C4-2B (cell line): Measurements from ENCODE around the gene RITA1.

Source experiments
- H3K27ac ChIP-seq: fragments of 450-650 bp; 2 replicates; pipeline ENCODE4 v1.5.1; 2017
- ZFX ChIP-seq: fragments of 450-650 bp; IDR thresholded peaks from 2 replicates; pipeline ENCODE4 v1.6.1; 2017
- TF ChIP-seq, protein P1 (sequence below): fragments of 450-650 bp; conservative IDR thresholded peaks from 2 replicates; pipeline ENCODE4 v1.5.1; 2017; ENCODE audit warnings: mild to moderate bottlenecking

RITA1 gene

DNA sequence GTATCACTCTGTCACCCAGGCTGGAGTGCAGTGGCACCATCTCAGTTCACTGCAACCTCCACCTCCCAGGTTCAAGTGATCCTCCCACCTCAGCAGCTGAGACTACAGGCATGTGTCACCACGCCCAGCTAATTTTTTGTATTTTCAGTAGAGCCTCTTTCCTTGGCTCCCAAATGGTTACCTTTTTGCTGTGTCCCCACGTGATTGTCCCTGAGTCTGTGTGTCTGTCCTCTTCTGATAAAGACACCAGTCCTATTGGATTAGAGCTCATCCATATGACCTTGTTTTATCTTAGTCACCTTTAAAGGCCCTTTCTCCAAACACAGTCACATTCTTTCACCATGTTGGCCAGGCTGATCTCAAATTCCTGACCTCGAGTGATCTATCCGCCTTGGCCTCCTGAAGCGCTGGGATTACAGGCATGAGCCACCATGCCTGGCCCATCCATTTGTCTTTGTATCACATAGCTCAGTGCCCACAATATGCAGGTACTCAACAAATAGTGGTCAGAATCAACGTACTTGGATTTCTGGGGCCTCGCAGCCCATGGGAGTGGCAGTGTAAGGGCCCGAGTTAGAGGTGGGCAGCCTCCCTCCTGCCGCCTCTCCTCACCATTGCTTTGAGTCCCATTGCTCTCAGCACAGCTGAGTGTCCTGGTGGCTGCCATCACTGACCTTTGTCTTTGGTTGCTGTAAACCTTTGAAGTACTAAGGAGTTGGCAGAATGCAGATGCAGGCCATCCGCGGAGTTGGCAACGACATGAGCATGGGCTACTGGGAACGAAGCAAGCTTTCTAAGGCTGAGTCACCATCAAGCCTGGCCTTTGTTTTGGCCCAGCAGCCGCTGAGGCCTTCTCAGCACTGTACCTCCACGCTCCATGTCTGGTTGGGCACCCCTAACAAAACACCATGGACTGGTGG lies 45.1 kb downstream of the RITA1 start:
- no peak for TF ChIP-seq ZFX
- TF ChIP-seq, protein P1, sequence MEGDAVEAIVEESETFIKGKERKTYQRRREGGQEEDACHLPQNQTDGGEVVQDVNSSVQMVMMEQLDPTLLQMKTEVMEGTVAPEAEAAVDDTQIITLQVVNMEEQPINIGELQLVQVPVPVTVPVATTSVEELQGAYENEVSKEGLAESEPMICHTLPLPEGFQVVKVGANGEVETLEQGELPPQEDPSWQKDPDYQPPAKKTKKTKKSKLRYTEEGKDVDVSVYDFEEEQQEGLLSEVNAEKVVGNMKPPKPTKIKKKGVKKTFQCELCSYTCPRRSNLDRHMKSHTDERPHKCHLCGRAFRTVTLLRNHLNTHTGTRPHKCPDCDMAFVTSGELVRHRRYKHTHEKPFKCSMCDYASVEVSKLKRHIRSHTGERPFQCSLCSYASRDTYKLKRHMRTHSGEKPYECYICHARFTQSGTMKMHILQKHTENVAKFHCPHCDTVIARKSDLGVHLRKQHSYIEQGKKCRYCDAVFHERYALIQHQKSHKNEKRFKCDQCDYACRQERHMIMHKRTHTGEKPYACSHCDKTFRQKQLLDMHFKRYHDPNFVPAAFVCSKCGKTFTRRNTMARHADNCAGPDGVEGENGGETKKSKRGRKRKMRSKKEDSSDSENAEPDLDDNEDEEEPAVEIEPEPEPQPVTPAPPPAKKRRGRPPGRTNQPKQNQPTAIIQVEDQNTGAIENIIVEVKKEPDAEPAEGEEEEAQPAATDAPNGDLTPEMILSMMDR = no peak
- no peak overlapping the region for H3K27ac ChIP-seq

DNA sequence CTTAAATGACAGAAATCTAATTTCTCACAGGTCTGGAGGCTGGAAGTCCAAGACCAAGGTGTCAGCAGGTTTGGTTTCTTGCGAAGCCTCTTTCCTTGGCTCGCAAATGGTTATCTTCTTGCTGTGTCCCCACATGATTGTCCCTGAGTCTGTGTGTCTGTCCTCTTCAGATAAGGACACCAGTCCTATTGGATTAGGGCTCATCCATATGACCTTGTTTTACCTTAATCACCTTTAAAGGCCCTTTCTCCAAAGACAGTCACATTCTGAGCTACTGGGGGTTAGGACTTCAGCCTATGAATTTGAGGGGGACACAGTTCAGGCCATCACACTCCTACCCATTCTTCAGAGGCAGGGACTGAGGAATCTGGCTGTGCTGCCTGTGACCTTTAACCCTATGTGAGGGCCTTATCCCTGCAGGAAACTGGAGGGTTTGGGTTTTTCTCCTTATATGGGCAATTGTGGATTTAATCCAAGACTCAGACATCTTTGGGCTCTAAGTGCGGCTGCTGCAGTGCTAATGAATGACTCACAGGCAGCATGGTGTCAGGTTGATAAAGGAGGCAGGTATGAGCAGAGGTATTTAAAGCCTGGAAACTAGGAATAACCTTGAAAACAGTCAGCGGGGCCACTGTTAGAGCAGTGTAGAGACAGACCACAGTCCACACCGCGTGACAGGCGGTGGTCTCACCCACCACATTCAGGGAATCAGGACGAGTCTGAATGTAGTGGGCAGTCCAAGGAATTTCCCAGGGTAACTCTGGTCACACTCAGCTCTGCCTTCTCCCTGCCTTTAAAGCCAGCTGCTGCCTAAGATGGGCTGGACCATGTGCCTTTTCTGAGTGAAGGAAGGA lies 45.9 kb downstream of the RITA1 start:
- TF ChIP-seq, protein P1 = no peak
- no peak for TF ChIP-seq ZFX
- H3K27ac ChIP-seq = no peak overlapping the region

DNA sequence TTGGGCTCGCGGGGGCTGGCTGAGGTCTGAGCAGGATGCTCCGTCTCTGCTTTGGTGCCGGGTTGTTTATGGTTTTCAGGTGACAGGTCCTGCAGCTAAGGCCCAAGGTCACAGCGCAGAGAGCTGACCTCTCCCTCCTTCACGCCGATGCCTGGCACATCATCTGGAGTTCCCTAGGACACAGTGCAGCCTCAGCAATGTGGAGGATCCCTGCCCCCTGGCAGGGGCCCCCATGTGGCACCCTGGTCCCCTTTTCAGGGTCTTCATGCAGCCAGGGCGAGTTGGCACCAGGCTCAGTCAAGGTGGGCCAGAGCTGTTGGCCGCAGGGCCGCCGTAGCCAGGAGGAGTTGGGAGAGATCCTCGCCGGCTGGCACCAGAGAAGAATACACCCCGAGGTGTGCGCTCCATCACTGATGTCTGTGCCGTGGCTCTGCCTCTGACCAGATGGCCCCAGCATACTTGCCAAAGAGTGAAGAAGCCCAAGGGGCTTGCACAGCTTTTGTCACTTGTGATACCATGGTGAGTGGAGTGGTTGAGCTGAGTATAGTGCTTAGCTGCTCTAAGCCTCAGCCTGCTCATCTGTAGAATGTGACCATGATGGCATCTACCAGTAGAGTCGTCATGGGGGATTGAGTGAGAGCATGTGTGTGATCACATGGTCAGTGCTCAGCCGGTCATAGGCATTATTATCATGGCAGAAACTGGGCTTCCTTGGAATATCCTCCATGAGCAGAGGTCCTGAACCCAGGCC lies 46.7 kb downstream of the RITA1 start:
- H3K27ac ChIP-seq = no peak overlapping the region
- TF ChIP-seq ZFX = no peak
- TF ChIP-seq, protein P1 = no peak

DNA sequence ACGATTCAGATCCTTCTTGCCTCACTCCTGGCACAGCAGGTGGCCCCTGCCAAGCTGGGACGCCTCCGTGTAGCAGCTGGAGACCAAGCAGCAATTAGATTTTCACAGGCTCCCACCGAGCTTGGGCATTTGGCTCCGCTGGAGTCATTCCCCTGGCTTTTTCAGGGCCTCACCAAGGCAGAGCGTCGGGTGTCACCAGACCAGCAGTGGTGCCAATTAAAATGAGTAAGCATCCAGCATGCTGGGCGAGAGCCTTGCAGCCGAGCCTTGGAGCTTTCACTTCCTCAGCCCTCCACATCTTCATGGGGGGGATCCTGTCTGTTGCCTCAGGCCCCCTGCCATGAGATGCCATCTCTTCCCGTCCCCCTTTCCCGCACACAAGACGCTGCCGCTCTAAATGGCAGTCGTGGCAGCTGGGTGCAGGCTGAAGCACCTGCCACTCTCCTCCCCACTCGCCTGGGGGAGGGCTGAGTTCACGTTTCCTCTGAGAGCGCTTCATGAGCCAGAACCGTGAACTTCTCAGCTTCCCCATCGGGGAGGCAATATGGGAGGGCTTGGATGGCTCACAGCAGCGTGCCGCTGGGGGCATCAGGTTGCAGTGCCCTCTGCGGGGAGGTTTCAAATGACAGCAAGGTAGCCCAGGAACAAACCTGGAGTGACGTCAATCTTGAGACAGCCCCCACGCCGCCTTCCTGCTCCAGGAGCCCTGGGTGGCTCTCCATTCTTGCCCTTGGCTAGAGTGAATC lies 47.5 kb downstream of the RITA1 start:
- no peak for TF ChIP-seq ZFX
- TF ChIP-seq, protein P1 = no peak
- H3K27ac ChIP-seq = no peak overlapping the region

DNA sequence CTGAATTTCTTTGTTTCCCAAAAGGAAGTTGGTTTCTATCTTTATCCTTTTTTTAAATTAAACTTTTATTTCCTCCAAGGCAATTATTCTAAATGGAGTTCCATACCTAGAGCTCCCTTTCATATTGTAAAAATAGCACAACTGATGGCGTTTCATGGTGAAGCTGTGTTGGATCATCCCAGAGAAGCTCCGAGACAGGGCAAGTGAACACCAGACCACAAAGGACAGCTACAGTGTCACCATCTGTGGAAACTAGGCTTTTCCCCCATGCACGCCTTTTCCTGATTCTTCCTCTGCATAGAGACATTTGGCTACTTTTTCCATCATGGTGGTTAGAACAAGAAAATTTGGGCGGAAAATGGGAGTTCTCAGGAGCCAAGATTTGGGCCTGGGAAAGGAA lies 48.4 kb downstream of the RITA1 start:
- TF ChIP-seq, protein P1 = no peak
- no peak for TF ChIP-seq ZFX
- H3K27ac ChIP-seq = no peak overlapping the region

DNA sequence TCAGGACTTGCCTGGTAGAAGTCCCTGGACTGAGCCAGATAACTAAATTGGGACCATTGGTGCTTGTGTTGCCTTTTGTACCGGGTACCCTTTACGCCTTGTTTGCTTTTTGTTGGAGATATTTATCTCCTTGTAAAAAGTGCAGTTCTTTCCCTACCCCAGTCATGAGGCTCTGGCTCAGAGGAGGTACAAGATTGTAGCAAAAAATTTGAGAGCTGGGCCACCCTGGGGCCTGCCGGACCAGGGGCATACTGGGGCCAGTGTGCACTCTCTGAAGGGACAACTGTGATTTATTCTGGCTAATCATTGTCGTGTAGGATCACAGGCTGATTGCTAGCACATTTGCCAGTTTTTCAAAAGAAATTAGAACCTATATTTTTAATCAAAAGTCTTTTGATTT lies 49.0 kb downstream of the RITA1 start:
- no peak overlapping the region for H3K27ac ChIP-seq
- TF ChIP-seq, protein P1 = no peak
